PFSK-1 (cell line): Measurements from ENCODE around the gene TUFM.

Experiments used
- POLR2AphosphoS5 ChIP-seq: IDR thresholded peaks from 2 replicates; pipeline ENCODE4 v1.6.1; 2012; ENCODE audit warnings: low read depth, mild to moderate bottlenecking, control low read depth, low read length, moderate library complexity
- REST ChIP-seq, 2 experiments: IDR thresholded peaks; 2 replicates each; pipeline versions ENCODE4 v1.6.1 to v1.8.0; 2011 to 2012; ENCODE audit warnings: low read depth in 2 of 2, low read length in 2 of 2, control low read depth in 1 of 2, inconsistent platforms in 1 of 2, mild to moderate bottlenecking in 1 of 2, moderate library complexity in 1 of 2; ENCODE audit not compliant: insufficient read depth in 1 of 2
- SIN3A ChIP-seq: IDR thresholded peaks from 2 replicates; pipeline ENCODE4 v1.6.1; 2012; ENCODE audit warnings: mild to moderate bottlenecking, low read length, moderate library complexity, borderline replicate concordance; ENCODE audit not compliant: insufficient read depth
- TAF1 ChIP-seq: IDR thresholded peaks from 2 replicates; pipeline ENCODE4 v1.6.1; 2012; ENCODE audit warnings: low read length, control low read depth, borderline replicate concordance; ENCODE audit not compliant: insufficient read depth

DNA sequence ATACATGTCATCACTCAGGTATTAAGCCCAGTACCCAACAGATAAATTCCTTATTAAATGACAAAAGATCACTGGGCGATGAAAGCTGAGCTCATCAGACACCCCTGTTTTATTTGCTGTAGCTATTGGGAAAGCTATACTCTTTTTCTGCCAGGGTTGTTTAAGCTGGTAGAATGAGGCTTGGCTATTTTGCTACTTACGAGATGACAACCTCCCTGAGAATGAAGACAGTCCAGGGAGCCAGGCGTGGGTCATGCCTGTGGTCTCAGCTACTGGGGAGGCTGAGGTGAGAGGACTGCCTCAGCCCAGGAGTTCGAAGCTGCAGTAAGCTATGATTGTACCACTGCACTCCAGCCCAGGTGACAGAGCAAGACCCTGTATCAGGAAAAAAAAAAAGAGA lies 13.2 kb upstream of the TUFM start:
- TF ChIP-seq REST (IDR thresholded peaks at IDR 0.05; ENCODE audit: insufficient read depth in 1 of 2, low read depth in 2 of 2, low read length in 2 of 2) = no peak
- TF ChIP-seq SIN3A = no peak
- no peak for TF ChIP-seq POLR2AphosphoS5
- no peak for TF ChIP-seq TAF1
